Body of pancreas (tissue), 4 donors: ENCODE data around the gene ZC3H4.

Experiments
- POLR2A ChIP-seq, 3 donors: fragments of 450-650 bp; IDR thresholded peaks; one replicate each; pipeline ENCODE4 v1.6.1; 2016; ENCODE audit warnings: antibody characterized with exemption in 3 of 3, mild to moderate bottlenecking in 2 of 3
- TF ChIP-seq, protein P1 (sequence below), 7 experiments: fragments of 450-650 bp in 4 of 7; fragments of 200-600 bp in 3 of 7; sonication (generic) in 3 of 7; IDR thresholded peaks; one replicate each; pipeline ENCODE4 v1.5.1; 2016 to 2019; ENCODE audit warnings: antibody characterized with exemption in 7 of 7

DNA sequence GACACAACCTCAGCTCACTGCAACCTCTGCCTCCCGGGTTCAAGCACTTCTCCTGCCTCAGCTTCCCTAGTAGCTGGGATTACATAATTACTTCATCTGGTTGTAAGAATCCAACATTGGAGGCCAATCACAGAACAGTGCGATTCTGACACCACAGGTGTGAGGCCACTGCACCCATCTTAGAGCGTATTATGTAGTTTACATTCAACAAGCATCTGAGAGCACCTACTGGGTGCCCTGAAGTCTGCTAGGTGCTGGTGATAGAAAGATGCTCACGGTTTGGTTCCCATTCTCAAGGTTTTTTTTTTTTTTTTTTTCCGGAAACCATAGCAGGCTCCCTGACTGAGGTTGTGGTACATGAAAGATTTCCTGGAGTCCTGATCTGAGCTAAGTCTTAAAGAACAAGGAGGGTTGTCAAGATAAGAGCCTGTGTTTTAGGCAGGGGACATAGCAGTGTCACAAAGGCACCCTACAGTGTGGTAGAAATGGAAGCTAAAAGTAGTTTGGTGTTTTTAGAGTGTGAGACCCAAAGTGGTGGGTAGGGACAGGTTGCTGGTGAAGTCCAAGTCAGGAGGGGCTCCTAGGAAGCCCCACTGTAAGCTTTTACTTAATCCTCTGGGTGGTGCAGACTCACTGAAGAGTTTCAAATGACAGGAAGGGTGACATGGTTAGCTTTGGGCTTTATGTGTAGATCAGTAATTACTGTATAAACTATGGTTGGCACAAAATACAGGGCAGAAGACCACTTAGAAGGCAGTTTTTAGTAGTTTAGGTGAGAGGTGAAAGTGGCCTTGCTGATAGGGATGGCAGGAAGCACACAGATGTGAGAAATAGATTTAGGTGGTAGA lies 32.3 kb upstream of the ZC3H4 start:
- TF ChIP-seq, protein P1, sequence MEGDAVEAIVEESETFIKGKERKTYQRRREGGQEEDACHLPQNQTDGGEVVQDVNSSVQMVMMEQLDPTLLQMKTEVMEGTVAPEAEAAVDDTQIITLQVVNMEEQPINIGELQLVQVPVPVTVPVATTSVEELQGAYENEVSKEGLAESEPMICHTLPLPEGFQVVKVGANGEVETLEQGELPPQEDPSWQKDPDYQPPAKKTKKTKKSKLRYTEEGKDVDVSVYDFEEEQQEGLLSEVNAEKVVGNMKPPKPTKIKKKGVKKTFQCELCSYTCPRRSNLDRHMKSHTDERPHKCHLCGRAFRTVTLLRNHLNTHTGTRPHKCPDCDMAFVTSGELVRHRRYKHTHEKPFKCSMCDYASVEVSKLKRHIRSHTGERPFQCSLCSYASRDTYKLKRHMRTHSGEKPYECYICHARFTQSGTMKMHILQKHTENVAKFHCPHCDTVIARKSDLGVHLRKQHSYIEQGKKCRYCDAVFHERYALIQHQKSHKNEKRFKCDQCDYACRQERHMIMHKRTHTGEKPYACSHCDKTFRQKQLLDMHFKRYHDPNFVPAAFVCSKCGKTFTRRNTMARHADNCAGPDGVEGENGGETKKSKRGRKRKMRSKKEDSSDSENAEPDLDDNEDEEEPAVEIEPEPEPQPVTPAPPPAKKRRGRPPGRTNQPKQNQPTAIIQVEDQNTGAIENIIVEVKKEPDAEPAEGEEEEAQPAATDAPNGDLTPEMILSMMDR (IDR thresholded peaks at IDR 0.05), result no peak
- no peak for TF ChIP-seq POLR2A (IDR thresholded peaks at IDR 0.05)
